ENCODE results near the gene SNX4.

GRCh38 chr3:125440559-125440955 is 79.4 kb downstream of the SNX4 start:
- TF ChIP-seq EZH2phosphoT487 (IDR thresholded peaks at IDR 0.05; ENCODE audit: low read length): no peak
- no peak for TF ChIP-seq CTCF (IDR thresholded peaks at IDR 0.05; ENCODE audit: low read length)

Measured in MM.1S (cell line).